ENCODE measurements around the gene ABCG1.

ABCG1 gene

GRCh38 chr21:42293649-42294272, 74.8 kb downstream of the ABCG1 start:
- no peak for DNase-seq

DNA sequence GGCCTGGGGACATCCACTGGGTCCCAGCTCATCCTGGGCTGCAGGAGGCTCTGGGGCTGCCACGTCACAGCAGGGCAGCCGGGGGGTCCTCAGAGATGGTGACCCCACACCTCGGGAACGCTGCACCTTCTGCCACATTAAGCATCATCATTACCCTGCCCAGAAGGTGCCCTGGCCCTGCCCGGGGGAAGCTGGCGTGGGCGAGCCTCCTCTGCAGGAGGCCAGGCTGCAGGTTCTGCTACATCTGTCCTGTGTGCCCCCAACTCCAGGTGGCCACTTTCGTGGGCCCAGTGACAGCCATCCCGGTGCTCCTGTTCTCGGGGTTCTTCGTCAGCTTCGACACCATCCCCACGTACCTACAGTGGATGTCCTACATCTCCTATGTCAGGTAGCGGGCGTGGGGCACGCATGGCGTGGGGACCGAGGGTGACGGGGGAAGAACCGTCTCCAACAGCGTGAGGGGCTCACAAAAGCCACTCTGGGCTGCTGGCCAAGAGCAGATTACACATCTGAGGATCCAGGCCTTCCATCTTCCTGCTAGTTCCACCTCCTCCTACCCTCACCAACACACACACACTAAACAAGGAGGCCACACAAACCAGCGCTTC, 75.4 kb downstream of the ABCG1 start:
- DNase-seq = no peak

DNA sequence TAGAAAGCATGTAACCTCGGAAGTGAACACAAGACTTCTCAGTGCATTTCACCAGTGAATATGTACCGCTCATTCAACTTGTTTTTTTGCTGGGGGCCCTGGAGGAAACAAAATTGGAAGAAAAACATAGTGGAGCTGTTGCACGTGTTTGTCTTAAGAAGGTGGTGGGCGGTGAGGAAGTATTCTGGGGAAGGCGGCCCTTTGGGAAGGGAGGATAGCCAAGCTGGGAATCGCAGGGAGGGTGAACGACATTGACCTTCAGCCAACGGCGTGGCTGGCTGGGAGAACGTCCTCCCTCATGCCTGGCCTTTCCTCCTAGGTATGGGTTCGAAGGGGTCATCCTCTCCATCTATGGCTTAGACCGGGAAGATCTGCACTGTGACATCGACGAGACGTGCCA, 76.9 kb downstream of the ABCG1 start:
- DNase-seq = no peak

DNA sequence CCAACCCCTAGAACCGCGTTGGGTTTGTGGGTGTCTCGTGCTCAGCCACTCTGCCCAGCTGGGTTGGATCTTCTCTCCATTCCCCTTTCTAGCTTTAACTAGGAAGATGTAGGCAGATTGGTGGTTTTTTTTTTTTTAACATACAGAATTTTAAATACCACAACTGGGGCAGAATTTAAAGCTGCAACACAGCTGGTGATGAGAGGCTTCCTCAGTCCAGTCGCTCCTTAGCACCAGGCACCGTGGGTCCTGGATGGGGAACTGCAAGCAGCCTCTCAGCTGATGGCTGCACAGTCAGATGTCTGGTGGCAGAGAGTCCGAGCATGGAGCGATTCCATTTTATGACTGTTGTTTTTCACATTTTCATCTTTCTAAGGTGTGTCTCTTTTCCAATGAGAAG, 77.6 kb downstream of the ABCG1 start:
- DNase-seq = peak; percentile 37

- DNase-seq = no peak
Observed at GRCh38 chr21:42297377-42297776, 78.4 kb downstream of the ABCG1 start.

DNA sequence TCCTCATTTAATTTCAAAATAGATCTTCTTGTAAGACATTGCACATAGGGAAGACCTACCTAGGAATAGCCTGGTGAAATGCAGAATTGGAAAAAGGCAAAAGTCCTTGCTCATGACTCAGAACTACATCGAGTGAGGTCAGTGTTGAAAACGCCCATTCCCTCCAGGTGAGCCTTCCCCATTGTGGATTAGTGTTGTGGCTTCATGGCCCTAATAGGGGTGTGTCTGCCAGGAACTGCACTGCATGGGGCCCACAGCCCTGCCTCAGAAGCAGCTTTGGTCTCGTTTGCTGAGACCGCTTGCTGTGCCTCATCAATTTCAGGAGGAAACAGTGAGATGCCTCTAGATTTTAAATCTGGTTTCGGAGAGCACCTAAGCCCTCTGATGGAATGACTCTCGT, 79.3 kb downstream of the ABCG1 start:
- DNase-seq = no peak

- DNase-seq = no peak
Observed at GRCh38 chr21:42298657-42299056, 79.7 kb downstream of the ABCG1 start.

DNA sequence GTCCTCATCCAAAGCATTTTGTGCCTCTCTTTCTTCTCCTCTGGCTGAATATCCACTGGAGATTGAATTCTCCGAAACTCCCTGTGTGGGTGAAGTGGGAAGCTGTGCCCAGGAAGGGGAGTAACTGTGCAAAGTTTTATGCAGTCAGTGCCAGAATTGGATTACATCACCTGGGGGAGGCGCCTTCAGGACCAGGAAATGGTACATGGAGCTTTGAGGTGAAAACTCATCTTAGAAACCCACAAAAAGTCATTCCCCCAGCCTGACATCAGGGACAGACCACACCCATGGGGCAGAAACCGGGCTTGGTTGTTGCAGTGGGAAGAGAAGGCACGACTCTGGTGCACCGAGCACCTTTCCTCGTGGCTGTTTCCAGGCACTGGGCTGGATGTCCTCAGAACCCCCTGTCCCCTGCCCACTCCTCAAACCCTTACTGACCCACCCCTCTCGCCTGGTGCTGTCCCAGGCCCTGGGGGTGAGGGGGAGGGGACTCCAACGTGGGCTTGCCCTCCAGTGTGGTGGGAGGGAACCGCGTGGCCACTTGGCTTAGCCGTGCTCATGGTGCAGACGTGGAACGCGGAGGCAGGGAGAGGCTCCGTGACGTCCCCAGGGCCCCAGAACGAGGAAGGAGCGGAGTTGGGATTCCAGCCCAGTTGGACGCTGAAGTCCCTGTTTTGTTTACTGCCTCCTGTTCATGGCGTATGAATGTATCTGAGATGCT, 80.5 kb downstream of the ABCG1 start:
- peak; percentile 54 to 64 for DNase-seq

DNA sequence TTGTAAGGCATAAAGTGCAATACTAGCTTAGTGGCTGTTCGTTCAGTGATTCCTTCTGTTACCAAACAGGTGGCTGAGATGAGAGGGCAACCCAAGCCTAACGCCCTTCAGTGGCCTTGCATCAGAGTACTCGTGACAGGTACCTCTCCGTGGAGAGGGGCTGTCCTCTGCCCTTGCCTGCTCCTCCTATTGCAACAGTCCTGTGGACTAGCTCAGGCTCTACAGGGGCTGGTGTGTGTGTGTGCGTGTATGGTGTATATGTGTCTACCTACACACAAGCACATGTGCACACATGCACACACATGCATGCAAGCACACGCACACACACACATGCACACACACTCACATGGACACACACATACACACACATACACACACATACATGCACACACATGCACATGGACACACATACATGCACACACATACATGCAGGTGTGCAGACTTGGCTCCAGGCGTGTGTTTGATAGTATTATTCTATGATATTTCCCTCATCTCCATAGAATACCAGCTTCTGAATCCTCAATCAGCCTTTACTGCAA, 81.2 kb downstream of the ABCG1 start:
- no peak for DNase-seq

DNA sequence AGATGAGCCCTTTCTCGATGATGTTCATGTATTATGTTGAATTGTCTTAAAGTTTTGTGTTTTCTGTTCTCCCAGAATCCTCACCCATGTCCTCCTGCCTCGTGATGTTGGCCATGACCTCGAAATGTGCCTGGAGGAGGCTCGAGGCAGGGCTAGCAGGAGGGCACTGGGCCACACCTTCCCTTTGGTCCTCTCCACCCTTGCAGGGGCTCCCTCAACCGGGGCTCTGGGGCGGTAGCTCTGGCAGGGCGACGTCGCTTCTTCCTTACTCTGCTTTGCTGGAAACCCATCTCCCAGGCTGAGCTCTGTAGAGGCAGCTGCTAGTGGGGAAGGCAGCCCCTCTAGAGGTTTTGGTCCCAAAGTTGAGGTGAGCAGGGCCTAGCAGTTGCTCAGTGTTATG, 82.0 kb downstream of the ABCG1 start:
- DNase-seq = no peak

DNA sequence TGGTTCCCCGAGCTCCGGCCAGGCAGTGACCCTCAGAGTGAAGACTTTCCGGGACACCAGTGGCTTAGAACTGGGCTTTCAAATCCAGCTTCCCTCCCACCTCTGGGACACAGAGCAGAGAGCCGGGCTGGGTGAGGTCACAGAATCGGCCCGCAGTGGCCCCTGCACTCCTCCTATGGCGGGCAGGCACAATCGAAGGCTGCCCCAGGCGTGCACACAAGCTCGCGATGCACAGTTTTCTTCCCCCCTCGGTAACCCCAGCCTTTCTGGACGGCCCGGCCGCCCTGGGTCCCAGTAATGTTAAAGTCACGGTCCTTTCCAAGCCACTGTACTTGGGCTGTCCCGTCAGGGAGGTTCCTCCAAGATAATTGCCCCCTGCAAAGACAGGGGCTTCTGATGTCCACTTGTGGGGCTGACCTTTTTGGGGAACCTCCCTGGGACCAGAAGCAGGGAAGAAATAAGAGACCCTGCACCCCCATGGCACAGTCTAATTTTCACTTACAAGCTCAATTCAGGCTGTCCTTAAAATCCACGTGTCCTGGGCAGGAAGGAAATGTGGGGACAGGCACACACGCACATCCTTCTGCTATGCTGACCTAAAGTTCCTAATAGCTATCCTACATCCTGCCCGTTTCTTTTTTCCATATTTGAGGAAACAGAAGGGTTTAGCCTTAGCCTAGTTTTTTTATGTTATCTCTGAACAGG, 82.6 kb downstream of the ABCG1 start:
- DNase-seq = no peak

- DNase-seq = no peak
Observed at GRCh38 chr21:42302076-42302650, 83.2 kb downstream of the ABCG1 start.

- no peak for DNase-seq
Observed at GRCh38 chr21:42302794-42303193, 83.9 kb downstream of the ABCG1 start.

DNA sequence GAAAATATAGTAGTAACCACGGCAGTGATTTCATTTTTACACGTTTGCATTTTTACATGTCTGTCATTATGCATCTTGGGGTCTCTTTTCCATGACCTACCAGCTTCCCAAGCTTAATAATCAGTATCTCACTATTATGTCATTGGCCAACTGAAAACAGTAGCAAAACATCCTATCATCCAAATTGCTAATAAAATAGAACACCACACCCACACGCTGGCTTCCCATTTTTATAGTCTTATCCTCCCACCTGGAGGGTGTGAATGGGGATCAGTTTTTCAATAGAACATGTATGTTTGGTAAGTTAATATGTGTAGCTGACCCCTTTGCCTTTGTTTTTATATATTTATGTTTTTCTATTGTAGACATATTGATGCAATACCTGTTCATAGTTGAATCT, 84.5 kb downstream of the ABCG1 start:
- no peak for DNase-seq

DNA sequence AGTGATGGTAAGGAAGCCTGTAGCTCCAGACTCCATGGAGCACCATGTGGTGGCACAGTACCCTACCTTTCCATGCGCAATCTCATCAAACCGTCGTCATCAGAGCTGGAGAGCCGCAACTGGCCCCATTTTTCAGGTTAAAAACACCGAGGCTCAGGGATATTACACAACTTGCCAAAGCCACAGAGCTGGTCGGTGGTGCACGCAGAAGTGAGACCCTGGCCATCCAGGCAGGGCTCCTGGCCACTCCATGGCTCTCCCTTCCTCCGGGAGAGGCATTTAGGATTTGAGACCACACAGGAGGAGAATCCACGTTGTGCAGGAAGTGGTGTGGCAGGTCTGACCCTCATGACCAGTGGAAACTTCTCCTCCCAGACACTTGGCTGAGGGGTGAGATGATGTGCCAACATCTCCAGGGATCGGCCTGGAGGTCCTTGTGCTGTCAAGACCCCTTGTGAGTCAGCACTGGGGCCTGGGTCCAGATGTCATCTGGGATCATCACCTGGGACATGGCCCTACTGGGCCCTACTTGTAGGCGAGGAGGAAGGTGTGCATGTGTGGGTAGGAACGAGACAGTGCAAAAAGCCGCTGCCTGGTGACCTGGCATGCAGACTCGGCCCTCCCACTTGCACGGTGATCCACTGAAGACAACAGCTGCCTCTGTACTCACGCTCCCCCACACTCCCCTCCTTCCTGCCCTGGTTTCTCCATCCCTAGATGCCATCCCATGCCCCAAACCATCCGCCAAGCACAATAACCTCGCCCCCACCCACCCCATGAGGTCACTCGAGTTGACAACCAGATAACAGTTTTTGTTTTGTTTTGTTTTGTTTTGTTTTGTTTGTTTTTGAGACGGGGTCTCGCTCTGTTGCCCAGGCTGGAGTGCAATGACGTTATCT, 85.9 kb downstream of the ABCG1 start:
- no peak for DNase-seq

GRCh38 chr21:42305707-42306147, 86.8 kb downstream of the ABCG1 start:
- DNase-seq = no peak

- no peak for DNase-seq
Observed at GRCh38 chr21:42306366-42307035, 87.6 kb downstream of the ABCG1 start.

DNA sequence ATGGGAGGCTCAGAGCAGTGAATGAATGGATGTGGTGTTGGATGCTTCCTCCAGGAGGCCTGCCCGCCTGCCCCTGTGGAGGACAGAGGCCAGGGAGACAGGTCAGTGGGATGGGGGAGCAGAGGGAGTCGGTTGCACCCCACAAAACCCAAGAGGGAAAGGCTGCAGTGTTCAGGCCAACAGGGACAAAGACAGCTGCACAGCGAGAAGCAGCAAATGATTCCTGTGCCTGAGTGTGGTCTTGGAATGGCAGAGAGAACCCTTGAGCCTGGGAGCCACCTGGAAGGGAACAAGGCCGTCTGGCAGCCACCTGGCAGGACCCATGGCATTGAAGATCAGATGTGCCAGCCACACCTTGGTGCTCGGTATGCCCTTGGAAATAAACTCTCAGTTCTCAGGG, 88.2 kb downstream of the ABCG1 start:
- no peak for DNase-seq

GRCh38 chr21:42308161-42308913, 89.4 kb downstream of the ABCG1 start:
- DNase-seq = peak; percentile 32 to 44

- no peak for DNase-seq
Observed at GRCh38 chr21:42308914-42309752, 90.2 kb downstream of the ABCG1 start.
